ENCODE results near the gene LEPROT. TPM values are rescaled to one million over a fixed set of nuclear protein-coding genes. Genes with fewer than 3 reads are reported as not detected.

LEPROT gene
- total and polyA plus RNA-seq, 2 experiments from 2014 or later = 22.9 to 24.9 TPM

GRCh38 chr1:65398083-65398482 lies 22.4 kb upstream of the LEPROT start:
- H3K4me2 ChIP-seq = no peak overlapping the region
- H3K9me2 ChIP-seq (ENCODE audit: insufficient read depth) = no peaks in the 10 kb centered on the region
- peaks cover 5% of the 10 kb centered on the region for H3K4me1 Mint-ChIP-seq
- no peak overlapping the region for H3K27ac Mint-ChIP-seq
- no peaks in the 10 kb centered on the region for H3K79me2 ChIP-seq (replicated peaks; ENCODE audit: insufficient read depth)
- H3K36me3 ChIP-seq (ENCODE audit: insufficient read depth) = no peaks in the 10 kb centered on the region
- peaks cover 4% of the 10 kb centered on the region; the same call in 1 of the 2 replicates for H3K4me1 ChIP-seq (ENCODE audit: insufficient read depth)
- no peaks in the 10 kb centered on the region for H4K20me1 ChIP-seq (replicated peaks; ENCODE audit: insufficient read depth)
- H2AFZ ChIP-seq = no peak overlapping the region
- no peak overlapping the region for H3K27ac ChIP-seq (ENCODE audit: low read depth)
- H3F3A ChIP-seq (replicated peaks; ENCODE audit: low read depth) = no peaks in the 10 kb centered on the region
- no peak overlapping the region for H3K4me3 Mint-ChIP-seq
- H3K9me3 Mint-ChIP-seq = no peaks in the 10 kb centered on the region
- H3K36me3 Mint-ChIP-seq (ENCODE audit: low read depth) = no peaks in the 10 kb centered on the region
- no peaks in the 10 kb centered on the region for H3K27me3 Mint-ChIP-seq (ENCODE audit: insufficient read depth, low read depth, poor library complexity)
- DNase-seq (ENCODE audit: low spot score) = no peak
- no peaks in the 10 kb centered on the region for H3K27me3 ChIP-seq (ENCODE audit: insufficient read depth)
- no peak for ATAC-seq
- no peak overlapping the region for H3K4me3 ChIP-seq
- no peak for TF ChIP-seq CREB1 (CRISPR knock-in tag; IDR thresholded peaks at IDR 0.05; ENCODE audit: low read depth)
- TF ChIP-seq CTCF (conservative IDR thresholded peaks at IDR 0.05; ENCODE audit: low read depth in 2 of 2) = no peak
- no peak for TF ChIP-seq ZNF331 (CRISPR knock-in tag; IDR thresholded peaks at IDR 0.05; ENCODE audit: low read depth)
- TF ChIP-seq ETS1 (IDR thresholded peaks at IDR 0.05) = no peak
- TF ChIP-seq, protein P1, sequence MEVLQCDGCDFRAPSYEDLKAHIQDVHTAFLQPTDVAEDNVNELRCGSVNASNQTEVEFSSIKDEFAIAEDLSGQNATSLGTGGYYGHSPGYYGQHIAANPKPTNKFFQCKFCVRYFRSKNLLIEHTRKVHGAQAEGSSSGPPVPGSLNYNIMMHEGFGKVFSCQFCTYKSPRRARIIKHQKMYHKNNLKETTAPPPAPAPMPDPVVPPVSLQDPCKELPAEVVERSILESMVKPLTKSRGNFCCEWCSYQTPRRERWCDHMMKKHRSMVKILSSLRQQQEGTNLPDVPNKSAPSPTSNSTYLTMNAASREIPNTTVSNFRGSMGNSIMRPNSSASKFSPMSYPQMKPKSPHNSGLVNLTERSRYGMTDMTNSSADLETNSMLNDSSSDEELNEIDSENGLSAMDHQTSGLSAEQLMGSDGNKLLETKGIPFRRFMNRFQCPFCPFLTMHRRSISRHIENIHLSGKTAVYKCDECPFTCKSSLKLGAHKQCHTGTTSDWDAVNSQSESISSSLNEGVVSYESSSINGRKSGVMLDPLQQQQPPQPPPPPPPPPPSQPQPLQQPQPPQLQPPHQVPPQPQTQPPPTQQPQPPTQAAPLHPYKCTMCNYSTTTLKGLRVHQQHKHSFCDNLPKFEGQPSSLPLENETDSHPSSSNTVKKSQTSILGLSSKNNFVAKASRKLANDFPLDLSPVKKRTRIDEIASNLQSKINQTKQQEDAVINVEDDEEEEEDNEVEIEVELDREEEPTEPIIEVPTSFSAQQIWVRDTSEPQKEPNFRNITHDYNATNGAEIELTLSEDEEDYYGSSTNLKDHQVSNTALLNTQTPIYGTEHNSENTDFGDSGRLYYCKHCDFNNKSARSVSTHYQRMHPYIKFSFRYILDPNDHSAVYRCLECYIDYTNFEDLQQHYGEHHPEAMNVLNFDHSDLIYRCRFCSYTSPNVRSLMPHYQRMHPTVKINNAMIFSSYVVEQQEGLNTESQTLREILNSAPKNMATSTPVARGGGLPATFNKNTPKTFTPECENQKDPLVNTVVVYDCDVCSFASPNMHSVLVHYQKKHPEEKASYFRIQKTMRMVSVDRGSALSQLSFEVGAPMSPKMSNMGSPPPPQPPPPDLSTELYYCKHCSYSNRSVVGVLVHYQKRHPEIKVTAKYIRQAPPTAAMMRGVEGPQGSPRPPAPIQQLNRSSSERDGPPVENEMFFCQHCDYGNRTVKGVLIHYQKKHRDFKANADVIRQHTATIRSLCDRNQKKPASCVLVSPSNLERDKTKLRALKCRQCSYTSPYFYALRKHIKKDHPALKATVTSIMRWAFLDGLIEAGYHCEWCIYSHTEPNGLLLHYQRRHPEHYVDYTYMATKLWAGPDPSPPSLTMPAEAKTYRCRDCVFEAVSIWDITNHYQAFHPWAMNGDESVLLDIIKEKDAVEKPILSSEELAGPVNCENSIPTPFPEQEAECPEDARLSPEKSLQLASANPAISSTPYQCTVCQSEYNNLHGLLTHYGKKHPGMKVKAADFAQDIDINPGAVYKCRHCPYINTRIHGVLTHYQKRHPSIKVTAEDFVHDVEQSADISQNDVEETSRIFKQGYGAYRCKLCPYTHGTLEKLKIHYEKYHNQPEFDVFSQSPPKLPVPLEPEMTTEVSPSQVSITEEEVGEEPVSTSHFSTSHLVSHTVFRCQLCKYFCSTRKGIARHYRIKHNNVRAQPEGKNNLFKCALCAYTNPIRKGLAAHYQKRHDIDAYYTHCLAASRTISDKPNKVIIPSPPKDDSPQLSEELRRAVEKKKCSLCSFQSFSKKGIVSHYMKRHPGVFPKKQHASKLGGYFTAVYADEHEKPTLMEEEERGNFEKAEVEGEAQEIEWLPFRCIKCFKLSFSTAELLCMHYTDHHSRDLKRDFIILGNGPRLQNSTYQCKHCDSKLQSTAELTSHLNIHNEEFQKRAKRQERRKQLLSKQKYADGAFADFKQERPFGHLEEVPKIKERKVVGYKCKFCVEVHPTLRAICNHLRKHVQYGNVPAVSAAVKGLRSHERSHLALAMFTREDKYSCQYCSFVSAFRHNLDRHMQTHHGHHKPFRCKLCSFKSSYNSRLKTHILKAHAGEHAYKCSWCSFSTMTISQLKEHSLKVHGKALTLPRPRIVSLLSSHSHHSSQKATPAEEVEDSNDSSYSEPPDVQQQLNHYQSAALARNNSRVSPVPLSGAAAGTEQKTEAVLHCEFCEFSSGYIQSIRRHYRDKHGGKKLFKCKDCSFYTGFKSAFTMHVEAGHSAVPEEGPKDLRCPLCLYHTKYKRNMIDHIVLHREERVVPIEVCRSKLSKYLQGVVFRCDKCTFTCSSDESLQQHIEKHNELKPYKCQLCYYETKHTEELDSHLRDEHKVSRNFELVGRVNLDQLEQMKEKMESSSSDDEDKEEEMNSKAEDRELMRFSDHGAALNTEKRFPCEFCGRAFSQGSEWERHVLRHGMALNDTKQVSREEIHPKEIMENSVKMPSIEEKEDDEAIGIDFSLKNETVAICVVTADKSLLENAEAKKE (CRISPR knock-in tag; IDR thresholded peaks at IDR 0.05) = no peak
- no peak for TF ChIP-seq EZH2phosphoT487 (IDR thresholded peaks at IDR 0.05; ENCODE audit: unreplicated experiment)
- no peak for TF ChIP-seq JUNB (IDR thresholded peaks at IDR 0.05; ENCODE audit: unreplicated experiment)
- no peak for TF ChIP-seq POLR2AphosphoS5 (IDR thresholded peaks at IDR 0.05; ENCODE audit: low read depth)
- no peak for TF ChIP-seq NANOG (IDR thresholded peaks at IDR 0.05; ENCODE audit: borderline replicate concordance)
- no peak for TF ChIP-seq EZH2 (IDR thresholded peaks at IDR 0.05; ENCODE audit: low read depth, unreplicated experiment)
- no peak for TF ChIP-seq ZNF114 (CRISPR knock-in tag; IDR thresholded peaks at IDR 0.05)
- TF ChIP-seq, protein P2, sequence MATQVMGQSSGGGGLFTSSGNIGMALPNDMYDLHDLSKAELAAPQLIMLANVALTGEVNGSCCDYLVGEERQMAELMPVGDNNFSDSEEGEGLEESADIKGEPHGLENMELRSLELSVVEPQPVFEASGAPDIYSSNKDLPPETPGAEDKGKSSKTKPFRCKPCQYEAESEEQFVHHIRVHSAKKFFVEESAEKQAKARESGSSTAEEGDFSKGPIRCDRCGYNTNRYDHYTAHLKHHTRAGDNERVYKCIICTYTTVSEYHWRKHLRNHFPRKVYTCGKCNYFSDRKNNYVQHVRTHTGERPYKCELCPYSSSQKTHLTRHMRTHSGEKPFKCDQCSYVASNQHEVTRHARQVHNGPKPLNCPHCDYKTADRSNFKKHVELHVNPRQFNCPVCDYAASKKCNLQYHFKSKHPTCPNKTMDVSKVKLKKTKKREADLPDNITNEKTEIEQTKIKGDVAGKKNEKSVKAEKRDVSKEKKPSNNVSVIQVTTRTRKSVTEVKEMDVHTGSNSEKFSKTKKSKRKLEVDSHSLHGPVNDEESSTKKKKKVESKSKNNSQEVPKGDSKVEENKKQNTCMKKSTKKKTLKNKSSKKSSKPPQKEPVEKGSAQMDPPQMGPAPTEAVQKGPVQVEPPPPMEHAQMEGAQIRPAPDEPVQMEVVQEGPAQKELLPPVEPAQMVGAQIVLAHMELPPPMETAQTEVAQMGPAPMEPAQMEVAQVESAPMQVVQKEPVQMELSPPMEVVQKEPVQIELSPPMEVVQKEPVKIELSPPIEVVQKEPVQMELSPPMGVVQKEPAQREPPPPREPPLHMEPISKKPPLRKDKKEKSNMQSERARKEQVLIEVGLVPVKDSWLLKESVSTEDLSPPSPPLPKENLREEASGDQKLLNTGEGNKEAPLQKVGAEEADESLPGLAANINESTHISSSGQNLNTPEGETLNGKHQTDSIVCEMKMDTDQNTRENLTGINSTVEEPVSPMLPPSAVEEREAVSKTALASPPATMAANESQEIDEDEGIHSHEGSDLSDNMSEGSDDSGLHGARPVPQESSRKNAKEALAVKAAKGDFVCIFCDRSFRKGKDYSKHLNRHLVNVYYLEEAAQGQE (IDR thresholded peaks at IDR 0.05; ENCODE audit: unreplicated experiment) = no peak
- no peak for TF ChIP-seq STAT1 (IDR thresholded peaks at IDR 0.05; ENCODE audit: unreplicated experiment)
